AG04449 (cell line): Measurements from ENCODE around the gene ZNF844.
"Not testable (repeated sequence)": the region's sequence is repeated elsewhere in the genome, so short reads cannot be mapped to it uniquely, and the experiment has no call there.

Experiments used
- CTCF ChIA-PET: fragments of 350-600 bp; formaldehyde crosslinking; extraction: SDS; loops from one replicate; lab custom pipeline; 2021; ENCODE audit warnings: antibody characterized with exemption; lab: Yijun Ruan, JAX
- POLR2A ChIA-PET: fragments of 400-600, 350-600 bp; formaldehyde crosslinking; extraction: SDS; loops from one replicate; lab custom pipeline; 2020; ENCODE audit warnings: antibody characterized with exemption, inconsistent platforms; lab: Yijun Ruan, JAX
- DNase-seq: peaks from one replicate; pipeline ENCODE4 v3.0.0-alpha.2; 2010; ENCODE audit warnings: low read depth, low spot score
- H3K4me3 ChIP-seq: 2 replicates; pipeline ENCODE4 v1.5.1; 2011; ENCODE audit warnings: low read depth, mild to moderate bottlenecking, control low read depth, low read length
- TF ChIP-seq, protein P1 (sequence below): IDR thresholded peaks from one replicate; pipeline ENCODE4 v1.5.1; 2011; ENCODE audit warnings: mild to moderate bottlenecking, moderate library complexity, low read length, control low read depth, inconsistent platforms; ENCODE audit not compliant: insufficient read depth; ENCODE audit errors: missing control alignments

The ZNF844 gene

GRCh38 chr19:12052497-12053169, 11.9 kb upstream of the ZNF844 start, which contains the start of gene ZNF878:
ZNF878 (minus strand) TSS chr19:12052961; CDS start chr19:12052801, 160 bp downstream.
- ChIA-PET CTCF (interaction anchor here (0.8 to 2.1 kb wide), 5 partner anchors 9 to 255 kb away, joined by 3 to 6 read pairs (median 5); partner anchors contain the start of gene ZNF763), POLR2A (interaction anchor here (1.2 to 1.7 kb wide), 2 partner anchors 13 to 18 kb away, joined by 4 to 9 read pairs; partner anchors contain the start of gene ZNF433)
- TF ChIP-seq, protein P1, sequence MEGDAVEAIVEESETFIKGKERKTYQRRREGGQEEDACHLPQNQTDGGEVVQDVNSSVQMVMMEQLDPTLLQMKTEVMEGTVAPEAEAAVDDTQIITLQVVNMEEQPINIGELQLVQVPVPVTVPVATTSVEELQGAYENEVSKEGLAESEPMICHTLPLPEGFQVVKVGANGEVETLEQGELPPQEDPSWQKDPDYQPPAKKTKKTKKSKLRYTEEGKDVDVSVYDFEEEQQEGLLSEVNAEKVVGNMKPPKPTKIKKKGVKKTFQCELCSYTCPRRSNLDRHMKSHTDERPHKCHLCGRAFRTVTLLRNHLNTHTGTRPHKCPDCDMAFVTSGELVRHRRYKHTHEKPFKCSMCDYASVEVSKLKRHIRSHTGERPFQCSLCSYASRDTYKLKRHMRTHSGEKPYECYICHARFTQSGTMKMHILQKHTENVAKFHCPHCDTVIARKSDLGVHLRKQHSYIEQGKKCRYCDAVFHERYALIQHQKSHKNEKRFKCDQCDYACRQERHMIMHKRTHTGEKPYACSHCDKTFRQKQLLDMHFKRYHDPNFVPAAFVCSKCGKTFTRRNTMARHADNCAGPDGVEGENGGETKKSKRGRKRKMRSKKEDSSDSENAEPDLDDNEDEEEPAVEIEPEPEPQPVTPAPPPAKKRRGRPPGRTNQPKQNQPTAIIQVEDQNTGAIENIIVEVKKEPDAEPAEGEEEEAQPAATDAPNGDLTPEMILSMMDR: no peak

DNA sequence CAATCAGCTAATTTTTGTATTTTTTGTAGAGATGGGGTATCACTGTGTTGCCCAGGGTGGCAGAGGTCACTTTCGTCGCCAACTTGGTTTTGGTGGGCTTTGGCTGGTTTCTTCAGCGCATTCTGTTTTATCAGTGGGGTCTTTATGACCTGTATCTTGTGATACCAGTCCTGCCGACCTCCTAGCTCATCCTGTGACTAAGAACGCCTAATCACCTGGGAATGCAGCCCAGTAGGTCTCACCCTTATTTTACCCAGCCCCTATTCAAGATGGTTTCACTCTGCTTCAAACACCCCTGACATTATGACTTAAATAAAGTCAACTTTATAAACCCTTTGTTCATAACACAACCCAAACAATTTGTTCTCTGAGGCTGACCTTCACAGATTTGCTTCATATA, 8.7 kb upstream of the ZNF844 start:
- ChIA-PET CTCF (interaction anchor here (0.6 to 0.7 kb wide), 2 partner anchors 82 to 99 kb away, joined by 3 read pairs; no protein-coding TSS in a partner anchor), POLR2A (no interaction called here)
- no peak for DNase-seq
- H3K4me3 ChIP-seq: no peak overlapping the region
- TF ChIP-seq, protein P1: no peak

More at GRCh38 chr19:12052497-12053169, 11.9 kb upstream of the ZNF844 start, which contains the start of gene ZNF878:
- DNase-seq: no peak
- H3K4me3 ChIP-seq: peak within 1 kb of the TSS; percentile 75

GRCh38 chr19:12075538-12076139, 11.1 kb downstream of the ZNF844 start:
- no peak overlapping the region for H3K4me3 ChIP-seq
- ChIA-PET POLR2A (no interaction called here), CTCF (no interaction called here)
- no peak for DNase-seq
- TF ChIP-seq, protein P1: no peak

GRCh38 chr19:12076331-12076730, 11.8 kb downstream of the ZNF844 start:
- H3K4me3 ChIP-seq, CTCF ChIA-PET, DNase-seq, POLR2A ChIA-PET: not testable (repeated sequence)

- TF ChIP-seq, protein P1: no peak
- H3K4me3 ChIP-seq: no peak overlapping the region
- ChIA-PET CTCF (no interaction called here), POLR2A (no interaction called here)
- no peak for DNase-seq
These were observed 12.8 kb downstream of the ZNF844 start for GRCh38 chr19:12077375-12077774.

DNA sequence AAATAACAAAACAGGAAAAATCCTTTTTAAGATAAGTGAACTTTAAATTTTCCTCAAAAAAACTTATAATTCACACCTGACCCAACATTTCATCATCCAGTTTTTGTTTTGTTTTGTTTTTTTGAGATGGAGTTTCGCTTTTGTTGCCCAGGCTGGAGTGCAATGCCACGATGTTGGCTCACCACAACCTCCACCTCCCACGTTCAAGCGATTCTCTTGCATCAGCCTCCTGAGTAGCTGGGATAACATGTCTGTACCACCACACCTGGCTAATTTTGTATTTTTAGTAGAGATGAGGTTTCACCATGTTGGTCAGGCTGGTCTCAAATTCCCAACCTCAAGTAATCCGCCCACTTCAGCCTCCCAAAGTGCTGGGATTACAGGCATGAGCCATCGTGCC, 18.8 kb downstream of the ZNF844 start:
- CTCF ChIA-PET, POLR2A ChIA-PET, H3K4me3 ChIP-seq, DNase-seq: not testable (repeated sequence)

- CTCF ChIA-PET: interaction anchor here (1.3 to 1.5 kb wide), 2 partner anchors 14 to 18 kb away, joined by 3 to 6 read pairs; no protein-coding TSS in a partner anchor
These were observed 20.7 kb downstream of the ZNF844 start for GRCh38 chr19:12085074-12085818.

More at GRCh38 chr19:12085074-12085818, 20.7 kb downstream of the ZNF844 start:
- TF ChIP-seq, protein P1: no peak
- POLR2A ChIA-PET: no interaction called here
- no peak for DNase-seq
- H3K4me3 ChIP-seq: no peak overlapping the region
